Left ventricle myocardium superior (tissue), 1 donor: Measurements from ENCODE around the gene RAX. TPM values are rescaled to one million over a fixed set of nuclear protein-coding genes. Genes with fewer than 3 reads are reported as not detected.
A peak's percentile ranks its signal among the peaks of the same experiment; 100 is the strongest.

Source experiments
- ATAC-seq: fragments of 200-7000 bp; cut with Tn5 transposase; one replicate; pipeline ENCODE4 v1.9.1; 2020; ENCODE audit warnings: mild to moderate bottlenecking, moderate library complexity
- DNase-seq: peaks from one replicate; pipeline ENCODE4 v3.0.0-alpha.2; 2020
- intact Hi-C: fragments of 100-400 bp; cut with micrococcal nuclease; formaldehyde crosslinking; loops from one replicate; pipeline ENCODE4 v1.11.0; 2022
- total RNA-seq: library from RNA; stranded (reverse); fragmentation: NEBNext Ultra II Directional; extraction: Animal tissue kit (Norgen Biotek cat#: 25700); gene quantifications from one replicate; pipeline ENCODE4 v1.2.1, GENCODE V29; 2021
- donor health status: DM: no; HTN: yes; CAD: no; lungs with severe emphysema.

RAX gene
- total RNA-seq, 1 donor from 2014 or later: not detected

GRCh38 chr18:59275406-59275949 is 2.2 kb upstream of the RAX start:
- ATAC-seq: no peak
- intact Hi-C loops: no loop called here

GRCh38 chr18:59274533-59274928 is 1.3 kb upstream of the RAX start:
- intact Hi-C loops: no loop called here
- ATAC-seq (no peak), DNase-seq (no peak)

More at GRCh38 chr18:59275406-59275949, 2.2 kb upstream of the RAX start:
- no peak for DNase-seq

- no peak for DNase-seq
- no peak for ATAC-seq
- intact Hi-C loops: no loop called here
Observed at GRCh38 chr18:59273759-59274532, 692 bp upstream of the RAX start.

- no peak for DNase-seq
- intact Hi-C loops: no loop called here
- no peak for ATAC-seq
Observed at GRCh38 chr18:59272221-59272888, 899 bp downstream of the RAX start.

- intact Hi-C loops: no loop called here
- DNase-seq (no peak), ATAC-seq (no peak)
Observed at GRCh38 chr18:59271606-59272220, 1.5 kb downstream of the RAX start.

GRCh38 chr18:59270689-59271257 is 2.5 kb downstream of the RAX start:
- ATAC-seq (no peak), DNase-seq (no peak)
- intact Hi-C loops: no loop called here

GRCh38 chr18:59269563-59270119 is 3.6 kb downstream of the RAX start:
- no peak for DNase-seq
- ATAC-seq: no peak
- intact Hi-C loops: no loop called here

GRCh38 chr18:59268721-59269562 is 4.3 kb downstream of the RAX start:
- intact Hi-C loops: no loop called here

GRCh38 chr18:59268127-59268720 is 5.0 kb downstream of the RAX start:
- no peak for ATAC-seq
- intact Hi-C loops: no loop called here

More at GRCh38 chr18:59268721-59269562, 4.3 kb downstream of the RAX start:
- DNase-seq (peak; percentile 59), ATAC-seq (peak; percentile 72)

GRCh38 chr18:59267503-59268126 is 5.6 kb downstream of the RAX start:
- DNase-seq (no peak), ATAC-seq (no peak)
- intact Hi-C loops: no loop called here

More at GRCh38 chr18:59268127-59268720, 5.0 kb downstream of the RAX start:
- no peak for DNase-seq

GRCh38 chr18:59266886-59267502 is 6.3 kb downstream of the RAX start:
- DNase-seq: no peak
- intact Hi-C loops: no loop called here
- ATAC-seq: no peak

- ATAC-seq (no peak), DNase-seq (no peak)
- intact Hi-C loops: no loop called here
Observed at GRCh38 chr18:59266459-59266858, 6.8 kb downstream of the RAX start.

- intact Hi-C loops: no loop called here
- ATAC-seq: no peak
- DNase-seq: no peak
Observed at GRCh38 chr18:59265974-59266369, 7.3 kb downstream of the RAX start.

GRCh38 chr18:59265246-59265973 is 7.8 kb downstream of the RAX start:
- ATAC-seq: no peak
- DNase-seq: peak; percentile 31
- intact Hi-C loops: no loop called here

- DNase-seq: no peak
- intact Hi-C loops: no loop called here
- no peak for ATAC-seq
Observed at GRCh38 chr18:59264651-59265245, 8.5 kb downstream of the RAX start.

- ATAC-seq (no peak), DNase-seq (no peak)
- intact Hi-C loops: no loop called here
Observed at GRCh38 chr18:59264121-59264571, 9.1 kb downstream of the RAX start.
